GM04503 (cell line): ENCODE measurements around the gene REXO1.
"Not testable (repeated sequence)": the region's sequence is repeated elsewhere in the genome, so short reads cannot be mapped to it uniquely, and the experiment has no call there.

Experiments used
- DNase-seq: peaks from one replicate; pipeline ENCODE4 v3.0.0-alpha.2; 2012; ENCODE audit warnings: low read depth

REXO1 gene, protein sequence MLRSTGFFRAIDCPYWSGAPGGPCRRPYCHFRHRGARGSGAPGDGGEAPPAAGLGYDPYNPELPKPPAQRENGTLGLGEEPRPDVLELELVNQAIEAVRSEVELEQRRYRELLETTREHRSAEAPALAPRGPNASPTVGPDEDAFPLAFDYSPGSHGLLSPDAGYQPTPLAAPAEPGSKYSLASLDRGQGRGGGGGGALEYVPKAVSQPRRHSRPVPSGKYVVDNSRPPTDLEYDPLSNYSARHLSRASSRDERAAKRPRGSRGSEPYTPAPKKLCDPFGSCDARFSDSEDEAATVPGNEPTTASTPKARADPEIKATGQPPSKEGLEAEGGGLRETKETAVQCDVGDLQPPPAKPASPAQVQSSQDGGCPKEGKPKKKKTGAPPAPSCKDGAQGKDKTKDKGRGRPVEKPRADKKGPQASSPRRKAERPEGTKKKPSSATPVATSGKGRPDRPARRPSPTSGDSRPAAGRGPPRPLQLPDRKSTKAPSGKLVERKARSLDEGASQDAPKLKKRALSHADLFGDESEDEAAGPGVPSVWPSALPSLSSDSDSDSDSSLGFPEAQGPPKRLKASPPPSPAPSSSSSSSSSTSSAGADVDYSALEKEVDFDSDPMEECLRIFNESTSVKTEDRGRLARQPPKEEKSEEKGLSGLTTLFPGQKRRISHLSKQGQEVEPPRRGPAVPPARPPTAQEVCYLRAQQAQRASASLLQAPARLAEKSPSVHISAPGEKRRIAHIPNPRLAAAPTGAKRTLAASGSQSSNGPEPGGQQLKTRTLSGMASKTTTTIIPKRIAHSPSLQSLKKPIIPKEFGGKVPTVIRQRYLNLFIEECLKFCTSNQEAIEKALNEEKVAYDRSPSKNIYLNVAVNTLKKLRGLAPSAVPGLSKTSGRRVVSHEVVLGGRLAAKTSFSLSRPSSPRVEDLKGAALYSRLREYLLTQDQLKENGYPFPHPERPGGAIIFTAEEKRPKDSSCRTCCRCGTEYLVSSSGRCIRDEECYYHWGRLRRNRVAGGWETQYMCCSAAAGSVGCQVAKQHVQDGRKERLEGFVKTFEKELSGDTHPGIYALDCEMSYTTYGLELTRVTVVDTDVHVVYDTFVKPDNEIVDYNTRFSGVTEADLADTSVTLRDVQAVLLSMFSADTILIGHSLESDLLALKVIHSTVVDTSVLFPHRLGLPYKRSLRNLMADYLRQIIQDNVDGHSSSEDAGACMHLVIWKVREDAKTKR

DNA sequence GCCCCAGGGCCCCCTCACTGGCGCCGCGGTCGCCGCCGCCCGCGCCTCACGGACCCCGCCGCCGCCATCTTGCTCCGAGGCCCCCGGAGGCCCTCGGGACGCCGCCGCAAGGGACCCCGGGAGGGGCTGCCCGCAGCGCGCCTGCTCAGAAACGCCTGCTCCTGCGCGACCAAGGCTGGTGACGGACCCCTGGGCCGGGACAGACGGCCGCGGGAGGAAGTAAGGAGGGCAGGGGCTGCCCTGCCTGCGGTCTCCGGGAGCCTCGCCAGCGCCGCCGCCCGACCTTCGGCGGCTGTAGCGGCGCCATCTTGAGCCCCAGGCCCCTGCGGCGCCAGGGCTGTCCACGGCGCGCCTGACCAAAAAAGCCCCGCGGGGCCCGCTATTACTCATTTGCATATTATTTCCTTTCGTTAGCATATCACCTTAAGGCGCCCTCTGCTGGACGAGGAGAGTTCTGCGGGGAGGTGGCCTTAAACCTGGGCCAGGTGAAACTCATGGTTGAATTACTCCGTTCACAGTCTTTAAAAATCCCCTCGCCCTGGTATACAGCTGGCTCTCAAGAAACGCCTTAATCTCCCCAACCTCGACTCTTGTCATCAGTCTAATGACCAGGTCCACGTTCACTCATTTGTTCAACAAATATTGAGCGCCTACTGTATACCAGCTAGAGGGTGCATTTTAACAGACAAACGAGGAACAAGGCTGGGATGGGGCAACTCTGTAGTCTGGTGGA lies at the start of gene REXO1:
Gene REXO1, minus strand, starts transcription at position 85 of the 733 bp plus-strand sequence. CDS start 125 bp downstream, outside the sequence.
- no peak for DNase-seq

DNA sequence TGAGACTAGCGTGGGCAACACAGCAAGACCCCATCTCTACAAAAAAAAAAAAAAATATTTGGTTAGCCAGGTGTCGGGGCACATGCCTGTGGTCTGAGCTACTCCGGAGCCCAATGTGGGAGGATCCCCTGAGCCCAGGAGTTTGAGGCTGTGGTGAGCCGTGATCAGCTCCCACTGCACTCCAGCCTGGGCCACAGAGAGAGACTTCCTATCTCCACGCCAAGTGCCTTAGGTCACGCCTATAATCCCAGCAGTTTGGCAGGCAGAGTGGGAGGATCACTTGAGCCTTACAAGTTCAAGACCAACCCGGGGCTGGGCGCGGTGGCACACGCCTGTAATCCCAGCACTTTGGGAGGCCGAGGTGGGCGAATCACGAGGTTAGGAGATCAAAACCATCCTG lies 48.2 kb upstream of the REXO1 start:
- DNase-seq: no peak

DNA sequence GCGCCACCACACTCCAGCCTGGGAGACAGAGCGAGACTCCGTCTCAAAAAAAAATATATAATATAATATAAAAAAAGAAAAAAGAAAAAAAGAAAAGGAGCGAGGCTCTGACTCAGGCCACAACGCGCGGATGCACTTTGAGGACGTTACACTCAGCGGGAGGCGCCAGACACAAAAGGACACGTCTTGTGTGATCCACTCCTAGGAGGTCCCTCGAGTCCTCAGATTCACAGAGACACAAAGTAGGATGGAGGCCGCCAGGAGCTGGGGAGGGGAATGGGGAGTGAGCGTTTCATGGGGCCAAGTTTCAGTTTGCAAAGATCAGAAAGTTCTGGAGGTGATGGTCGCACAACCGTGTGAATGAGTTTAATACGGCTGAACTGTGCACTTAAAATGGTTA lies 45.5 kb upstream of the REXO1 start:
- DNase-seq: no peak

DNA sequence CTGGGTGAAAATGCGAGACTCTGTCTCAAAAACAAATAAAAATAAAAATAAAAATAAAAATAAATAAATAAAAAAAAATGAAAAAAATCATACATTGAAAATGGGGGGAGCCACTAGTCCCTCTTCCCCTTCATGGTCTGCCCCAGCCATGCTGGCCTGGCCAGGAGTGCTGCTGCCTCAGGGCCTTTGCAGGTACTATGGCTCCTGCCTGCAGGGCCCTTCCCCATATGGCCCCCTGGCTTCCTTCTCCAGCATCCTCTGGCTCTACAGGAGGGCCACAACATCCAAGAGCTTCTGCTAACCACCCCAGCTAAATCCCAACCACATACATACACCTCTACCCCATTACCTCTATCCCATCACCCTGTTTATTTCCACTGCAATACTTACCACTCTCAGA lies 41.6 kb upstream of the REXO1 start:
- no peak for DNase-seq

DNA sequence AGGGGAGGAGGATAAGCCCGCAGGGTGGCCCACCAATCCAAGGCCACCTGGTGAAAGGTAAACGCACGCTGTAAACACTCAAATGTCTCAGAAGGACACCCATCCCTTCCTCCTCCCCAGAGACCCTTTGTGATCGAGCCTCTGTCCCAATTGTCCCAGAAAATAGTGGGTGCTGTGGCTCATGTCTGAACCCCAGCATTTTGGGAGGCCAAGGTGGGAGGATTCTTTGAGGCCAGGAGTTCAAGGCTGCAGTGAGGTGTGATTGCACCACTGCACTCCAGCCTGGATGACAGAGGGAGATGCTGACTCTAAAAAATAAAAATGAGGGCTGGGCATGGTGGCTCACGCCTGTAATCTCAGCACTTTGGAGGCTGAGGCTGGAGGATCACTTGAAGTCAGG lies 40.1 kb upstream of the REXO1 start:
- no peak for DNase-seq

DNA sequence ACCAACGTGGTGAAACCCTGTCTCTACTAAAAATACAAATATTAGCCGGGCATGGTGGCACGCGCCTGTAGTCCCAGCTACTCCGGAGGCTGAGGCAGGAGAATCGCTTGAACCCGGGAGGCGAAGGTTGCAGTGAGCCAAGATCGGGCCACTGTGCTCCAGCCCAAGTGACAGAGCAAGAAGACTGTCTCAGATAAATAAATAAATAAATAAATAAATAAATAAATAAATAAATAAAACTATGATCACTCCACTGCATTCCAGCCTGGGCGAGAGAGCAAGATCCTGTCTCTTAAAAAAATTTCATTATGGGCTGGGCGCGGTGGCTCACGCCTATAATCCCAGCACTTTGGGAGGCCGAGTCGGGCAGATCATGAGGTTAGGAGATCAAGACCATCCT lies 38.1 kb upstream of the REXO1 start:
- DNase-seq: not testable (repeated sequence)

DNA sequence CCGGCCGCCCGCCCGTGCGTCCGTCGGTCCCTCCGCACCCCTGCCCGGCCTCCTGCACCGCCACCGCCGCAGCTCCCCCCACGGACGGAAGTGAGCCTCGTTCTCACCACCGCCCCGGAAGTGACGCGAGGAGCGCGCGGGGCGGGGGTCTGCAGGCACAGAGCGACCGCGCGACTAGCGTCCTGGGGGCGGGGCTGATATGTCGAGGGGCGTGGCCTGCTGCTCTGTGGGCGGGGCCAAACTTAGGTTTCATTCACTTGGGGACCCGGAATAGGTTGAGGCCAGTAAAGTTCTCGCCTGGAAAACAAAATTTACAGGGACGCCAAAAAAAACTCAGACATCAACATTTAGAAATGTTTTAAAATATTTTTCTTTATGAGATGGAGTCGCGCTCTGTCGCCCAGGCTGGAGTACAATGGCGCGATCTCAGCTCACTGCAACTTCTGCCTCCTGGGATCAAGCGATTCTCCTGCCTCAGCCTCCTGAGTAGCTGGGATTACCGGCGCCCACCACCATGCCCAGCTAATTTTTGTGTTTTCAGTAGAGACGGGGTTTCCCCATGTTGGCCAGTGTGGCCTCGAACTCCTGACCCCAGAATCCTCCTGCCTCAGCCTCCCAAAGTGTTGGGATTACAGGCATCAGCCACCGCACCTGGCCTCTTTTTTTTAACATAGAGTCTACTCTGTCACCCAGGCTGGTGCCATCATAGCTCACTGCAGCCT lies 37.3 kb upstream of the REXO1 start, which contains the start of gene ABHD17A:
Gene ABHD17A, minus strand, starts transcription at position 99 of the 722 bp plus-strand sequence. CDS start 3,930 bp downstream, outside the sequence.
- not testable (repeated sequence) for DNase-seq

DNA sequence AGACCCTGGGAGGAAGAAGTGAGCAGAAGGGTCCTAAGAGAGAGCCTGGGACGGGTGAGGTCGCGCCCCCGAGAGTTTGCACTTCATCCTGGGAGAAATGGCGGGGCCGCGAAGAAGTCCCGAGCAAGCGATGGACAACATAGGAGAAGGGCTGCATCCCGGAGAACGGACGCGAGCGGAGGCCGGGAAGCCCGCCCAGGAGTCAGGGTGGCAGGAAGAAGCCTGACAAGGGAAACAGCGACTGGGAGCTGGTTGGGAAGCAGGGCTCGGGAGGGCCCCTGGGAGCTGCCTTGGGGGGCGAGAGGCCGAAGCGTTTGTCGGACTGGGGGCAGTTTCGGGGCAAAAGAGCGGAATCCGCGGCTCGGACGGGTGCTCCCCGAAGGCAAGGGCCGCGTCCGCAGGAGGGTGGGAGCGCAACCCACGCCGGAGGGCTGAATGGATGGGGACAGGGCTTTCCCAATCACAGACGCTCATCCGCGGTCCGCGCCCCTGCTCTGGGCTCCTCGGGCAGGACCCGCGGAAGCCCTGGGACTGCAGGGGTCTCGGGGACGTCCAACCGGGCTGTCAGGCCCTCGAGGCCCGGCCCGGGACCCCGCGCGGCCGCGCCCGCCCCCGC lies 36.5 kb upstream of the REXO1 start:
- no peak for DNase-seq

DNA sequence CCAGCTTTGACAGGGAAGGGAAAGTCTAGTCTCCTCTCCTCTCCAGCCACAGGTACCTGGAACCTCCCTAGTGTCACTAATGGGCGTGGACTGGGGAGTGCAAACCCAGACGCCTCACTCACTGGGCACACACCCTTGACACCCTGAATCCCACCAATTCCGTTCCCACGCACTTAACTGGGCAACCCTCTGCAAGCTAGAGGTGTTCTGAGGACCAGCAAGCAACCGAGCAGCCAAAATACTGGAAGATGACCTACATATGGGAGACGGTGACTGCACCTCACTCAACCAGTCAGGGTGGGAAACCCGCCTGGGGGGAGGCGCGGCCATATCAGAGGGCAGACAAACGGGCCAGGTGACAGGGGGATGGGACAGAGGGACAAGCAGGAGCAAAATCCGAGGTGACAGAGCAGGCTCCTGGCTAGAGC lies 36.0 kb upstream of the REXO1 start:
- DNase-seq: no peak

DNA sequence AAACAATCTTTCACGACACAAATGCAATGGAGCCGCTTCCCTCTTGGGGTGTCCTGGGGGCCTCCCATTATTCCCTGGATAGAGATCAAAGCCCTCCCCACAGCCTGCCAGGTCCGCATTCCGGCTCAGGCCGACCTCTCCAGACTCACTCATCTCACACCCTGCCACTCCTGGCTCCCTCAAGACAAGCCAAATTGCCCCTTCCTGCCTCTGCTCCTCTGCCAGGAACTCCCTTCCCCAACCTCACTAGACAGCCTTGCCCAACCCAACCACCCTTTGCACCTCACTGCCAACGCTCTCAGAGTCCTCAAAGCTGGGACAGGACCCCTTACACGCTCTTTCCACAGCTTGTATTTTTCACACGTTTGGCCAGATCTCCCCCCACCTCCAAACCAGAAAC lies 35.5 kb upstream of the REXO1 start:
- DNase-seq: no peak

DNA sequence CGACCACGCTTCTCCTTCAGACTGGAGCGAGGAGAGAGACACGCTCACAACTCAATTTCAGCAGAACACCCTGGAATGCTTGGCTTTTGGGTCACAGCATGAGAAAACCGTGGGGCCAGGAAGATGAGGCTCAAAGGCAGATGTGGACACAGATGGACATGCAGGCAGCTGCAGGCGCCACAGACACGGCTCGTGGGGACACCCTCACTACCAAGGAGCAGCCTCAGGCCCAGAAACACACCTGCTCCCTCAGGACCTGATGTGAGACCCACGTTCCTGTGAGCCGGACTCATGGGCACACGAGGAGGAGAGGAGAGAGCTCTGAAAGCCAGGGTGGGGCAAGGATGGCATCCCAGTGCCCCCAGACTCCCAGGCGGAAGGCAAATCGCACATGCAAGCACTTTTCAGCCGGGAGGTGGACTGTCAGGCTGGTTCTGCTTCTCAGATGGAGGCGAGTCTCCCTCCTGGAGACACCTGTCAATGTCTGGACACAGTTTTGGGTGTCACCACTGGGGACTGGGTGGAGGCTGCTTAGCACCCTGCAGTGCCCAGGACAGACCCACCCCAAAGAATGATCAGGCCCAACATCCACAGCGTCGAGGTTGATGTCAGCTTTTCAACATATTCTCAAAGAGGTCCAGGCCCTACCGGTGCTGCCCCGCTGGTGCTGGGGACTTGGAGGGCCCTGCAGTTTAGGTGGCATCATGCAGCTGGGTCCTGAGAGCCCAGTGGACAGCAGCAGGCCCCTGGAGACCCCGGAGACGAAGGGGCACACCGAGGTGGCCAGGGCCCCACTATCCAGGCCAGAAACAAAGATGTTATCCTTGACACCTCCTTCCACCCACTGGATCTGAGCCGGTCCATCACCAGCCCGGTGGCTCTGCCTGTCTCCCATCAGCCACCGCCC lies 34.8 kb upstream of the REXO1 start:
- no peak for DNase-seq

DNA sequence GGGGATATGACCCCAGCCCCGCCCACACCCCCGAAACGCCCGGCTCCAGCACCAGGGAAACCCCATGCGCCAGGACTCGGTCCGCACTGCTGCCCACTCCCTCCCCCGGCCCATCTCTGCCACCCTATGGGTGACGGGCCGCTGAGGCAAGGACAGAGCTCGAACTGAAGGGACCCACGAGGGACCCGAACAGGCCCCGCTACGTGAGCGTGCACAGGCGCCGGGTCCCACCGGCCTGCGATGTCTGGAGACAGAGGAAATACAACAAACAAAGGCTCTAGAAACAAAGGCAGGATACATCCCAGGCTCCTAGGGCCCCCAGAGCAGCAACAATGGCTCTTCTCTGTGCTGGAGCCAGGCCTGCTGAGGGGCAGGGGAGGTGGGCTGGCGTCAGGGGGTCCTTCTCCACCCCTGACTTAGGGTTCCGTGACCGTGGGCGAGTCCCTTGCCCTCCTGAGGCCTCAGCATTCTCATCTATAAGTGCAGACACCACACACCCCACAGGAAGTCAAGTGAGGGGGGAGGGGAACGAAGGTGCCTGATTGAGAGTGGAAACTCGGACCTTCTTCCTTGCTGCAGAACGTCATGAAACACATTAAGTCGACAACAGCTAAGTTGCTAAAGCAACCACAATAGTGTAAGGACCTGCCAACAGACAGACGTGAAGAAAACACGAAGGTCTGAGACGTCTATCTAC lies 34.0 kb upstream of the REXO1 start:
- no peak for DNase-seq

DNA sequence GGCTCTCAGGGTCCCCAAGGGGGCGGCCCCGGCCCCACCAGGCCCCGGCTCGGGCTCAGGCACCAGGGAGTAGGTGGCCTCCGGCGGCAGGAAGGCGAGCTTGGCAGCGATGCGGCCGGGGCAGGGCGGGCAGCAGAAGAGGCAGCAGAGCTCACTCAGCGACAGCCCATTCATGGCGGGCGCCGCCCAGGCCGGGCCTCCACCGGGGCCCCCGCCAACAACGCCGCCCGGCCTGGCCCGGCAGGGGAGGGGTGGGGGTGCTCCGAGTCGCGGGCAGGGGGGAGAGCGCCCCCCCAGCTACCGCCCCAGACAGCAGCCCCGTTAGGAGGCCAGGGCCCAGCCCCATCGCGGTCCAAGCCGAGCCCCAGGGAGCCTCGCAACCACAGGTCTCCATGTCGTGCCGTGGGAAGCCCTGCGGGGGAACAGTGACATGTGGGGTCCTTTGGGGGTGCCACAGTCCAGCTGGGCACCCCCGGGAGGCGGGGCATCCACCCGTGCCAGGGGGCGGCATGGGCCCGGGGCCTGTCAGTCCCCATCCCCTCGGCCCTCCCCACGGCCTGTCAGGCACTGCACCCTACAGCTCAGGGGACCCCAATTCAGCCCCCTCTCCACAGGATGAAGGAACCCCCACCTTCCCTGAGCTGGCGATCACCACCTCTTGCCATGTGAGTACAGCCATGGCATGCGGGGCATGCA lies 33.3 kb upstream of the REXO1 start:
- DNase-seq: not testable (repeated sequence)

DNA sequence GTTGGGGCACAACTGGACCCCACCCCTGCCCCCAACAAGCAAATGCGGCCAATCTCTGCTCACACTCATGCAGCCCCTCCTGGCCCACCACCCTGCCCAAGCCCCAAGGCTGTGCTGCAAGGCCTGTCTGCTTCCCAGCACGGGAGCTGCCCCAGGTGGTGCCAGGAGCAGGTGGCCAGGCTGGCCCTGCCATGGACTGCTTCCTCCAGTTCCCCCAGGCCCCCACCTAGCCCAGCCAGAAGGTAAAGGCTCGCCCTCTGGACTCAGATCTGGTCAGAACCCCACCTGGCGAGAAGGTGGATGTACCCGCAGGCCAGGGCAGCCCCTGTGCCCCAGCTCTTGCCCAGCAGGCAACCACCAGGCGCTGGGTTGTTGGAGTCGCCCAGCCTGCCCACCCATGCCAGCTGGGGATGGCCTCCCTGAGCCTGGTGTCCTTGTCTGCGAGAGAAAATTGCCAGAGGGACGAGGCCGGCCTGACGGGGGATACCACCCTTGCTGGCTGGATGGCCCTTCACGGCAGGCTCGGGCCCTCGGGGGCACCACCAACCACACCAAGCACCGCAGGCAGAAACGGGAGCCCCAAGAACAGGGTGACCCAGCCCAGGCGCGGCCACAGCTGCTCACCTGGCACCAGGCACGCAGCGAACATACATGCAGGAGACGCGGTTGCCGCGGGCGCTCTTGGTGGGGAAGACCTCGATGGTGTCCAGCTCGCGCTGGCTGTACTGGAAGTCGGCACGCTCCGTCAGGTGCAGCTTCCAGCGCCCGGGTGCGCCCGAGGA lies 32.5 kb upstream of the REXO1 start:
- no peak for DNase-seq

DNA sequence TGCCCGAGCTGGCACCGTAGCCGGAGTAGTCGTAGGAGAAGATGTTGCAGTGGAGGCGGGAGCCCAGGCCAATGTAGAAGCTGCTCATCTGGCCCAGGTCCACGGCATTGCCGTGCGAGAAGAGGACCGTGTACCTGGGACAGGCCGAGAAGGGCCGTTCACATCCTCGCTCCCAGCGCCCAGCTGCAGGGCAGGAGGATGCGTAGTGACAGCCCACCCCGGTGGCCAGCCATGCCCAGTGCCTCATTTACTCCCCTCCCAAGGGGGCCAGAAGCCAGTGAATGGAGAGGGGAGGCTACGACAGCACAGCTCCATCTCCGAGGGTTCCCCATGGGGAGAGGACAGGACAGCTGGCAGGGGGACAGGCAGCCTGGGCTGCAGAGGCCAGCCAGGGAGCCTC lies 31.7 kb upstream of the REXO1 start:
- not testable (repeated sequence) for DNase-seq

DNA sequence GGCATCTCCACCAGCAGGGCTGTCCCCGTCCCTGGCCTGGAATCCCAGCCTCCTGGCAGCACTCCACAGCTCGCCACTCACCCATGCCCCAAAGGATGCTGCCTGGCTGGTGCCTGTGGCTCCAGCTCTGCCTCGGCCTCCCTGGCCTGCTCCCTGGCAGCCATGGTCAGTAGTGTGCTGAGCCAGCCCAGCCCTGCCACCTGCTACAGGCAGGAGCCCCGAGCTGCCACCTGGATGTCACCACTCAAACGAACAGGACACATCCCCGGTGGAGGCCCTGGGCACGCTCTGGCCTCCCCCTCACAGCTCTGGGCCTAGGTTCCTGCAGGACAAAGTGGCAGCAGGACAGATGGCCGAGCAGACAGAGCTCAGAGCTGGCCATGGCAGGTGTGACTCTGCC lies 30.3 kb upstream of the REXO1 start:
- not testable (repeated sequence) for DNase-seq

DNA sequence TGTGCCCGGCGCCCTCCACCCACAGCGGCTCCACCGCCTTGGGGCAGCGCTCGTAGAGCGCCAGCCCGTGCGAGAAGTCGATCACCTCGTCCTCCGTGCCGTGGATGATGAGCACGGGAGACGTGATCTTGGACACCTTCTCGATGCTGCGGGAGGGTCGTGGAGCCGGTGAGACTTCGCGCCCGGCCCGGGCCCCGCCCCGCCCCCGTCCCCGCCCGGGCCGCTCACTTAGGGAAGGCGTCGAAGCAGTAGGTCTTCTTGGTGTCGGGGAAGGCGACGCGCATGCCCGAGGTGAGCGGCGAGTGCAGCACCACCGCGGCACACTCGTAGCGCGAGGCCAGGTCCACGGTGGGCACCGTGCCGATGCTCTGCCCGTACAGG lies 29.0 kb upstream of the REXO1 start:
- not testable (repeated sequence) for DNase-seq
